Activated CD4-positive, alpha-beta memory T cell treated with anti-CD3 and anti-CD28 coated beads for 36 hours (primary cell): ENCODE data around the gene NDUFV2. TPM values are rescaled to one million over a fixed set of nuclear protein-coding genes. Genes with fewer than 3 reads are reported as not detected.

Source experiments
- CTCF ChIA-PET: fragments of 350-600 bp; sonication (Branson Sonifier 250); formaldehyde crosslinking; loops from one replicate; lab custom pipeline; 2021; ENCODE audit warnings: antibody characterized with exemption, inconsistent platforms; lab: Charles Lee
- POLR2A ChIA-PET: fragments of 350-600 bp; sonication (Branson Sonifier 250); formaldehyde crosslinking; loops from one replicate; lab custom pipeline; 2021; ENCODE audit warnings: antibody characterized with exemption; lab: Charles Lee
- DNase-seq: peaks from one replicate; pipeline ENCODE4 v3.0.0-alpha.2; 2020
- H3K27ac Mint-ChIP-seq: one replicate; pipeline ENCODE4 v1.8.0; 2021; ENCODE audit warnings: mixed read lengths
- H3K27me3 Mint-ChIP-seq: one replicate; pipeline ENCODE4 v1.8.0; 2021; ENCODE audit warnings: mixed read lengths
- H3K36me3 Mint-ChIP-seq: one replicate; pipeline ENCODE4 v1.8.0; 2021; ENCODE audit warnings: mixed read lengths
- H3K4me1 Mint-ChIP-seq: one replicate; pipeline ENCODE4 v1.8.0; 2021; ENCODE audit warnings: low read depth, mixed read lengths
- H3K4me3 Mint-ChIP-seq: one replicate; pipeline ENCODE4 v1.8.0; 2021; ENCODE audit warnings: mild to moderate bottlenecking, mixed read lengths
- H3K9me3 Mint-ChIP-seq: one replicate; pipeline ENCODE4 v1.8.0; 2021; ENCODE audit warnings: mixed read lengths
- intact Hi-C: fragments of 100-400 bp; cut with micrococcal nuclease; formaldehyde crosslinking; loops from one replicate; pipeline ENCODE4 v1.15.1; 2023
- total RNA-seq, 2 experiments: library from RNA; stranded (reverse); gene quantifications; one replicate each; pipeline ENCODE4 v1.2.3, GENCODE V29; 2021

Gene NDUFV2
- total RNA-seq, 2 experiments from 2014 or later = 535 to 552 TPM

DNA sequence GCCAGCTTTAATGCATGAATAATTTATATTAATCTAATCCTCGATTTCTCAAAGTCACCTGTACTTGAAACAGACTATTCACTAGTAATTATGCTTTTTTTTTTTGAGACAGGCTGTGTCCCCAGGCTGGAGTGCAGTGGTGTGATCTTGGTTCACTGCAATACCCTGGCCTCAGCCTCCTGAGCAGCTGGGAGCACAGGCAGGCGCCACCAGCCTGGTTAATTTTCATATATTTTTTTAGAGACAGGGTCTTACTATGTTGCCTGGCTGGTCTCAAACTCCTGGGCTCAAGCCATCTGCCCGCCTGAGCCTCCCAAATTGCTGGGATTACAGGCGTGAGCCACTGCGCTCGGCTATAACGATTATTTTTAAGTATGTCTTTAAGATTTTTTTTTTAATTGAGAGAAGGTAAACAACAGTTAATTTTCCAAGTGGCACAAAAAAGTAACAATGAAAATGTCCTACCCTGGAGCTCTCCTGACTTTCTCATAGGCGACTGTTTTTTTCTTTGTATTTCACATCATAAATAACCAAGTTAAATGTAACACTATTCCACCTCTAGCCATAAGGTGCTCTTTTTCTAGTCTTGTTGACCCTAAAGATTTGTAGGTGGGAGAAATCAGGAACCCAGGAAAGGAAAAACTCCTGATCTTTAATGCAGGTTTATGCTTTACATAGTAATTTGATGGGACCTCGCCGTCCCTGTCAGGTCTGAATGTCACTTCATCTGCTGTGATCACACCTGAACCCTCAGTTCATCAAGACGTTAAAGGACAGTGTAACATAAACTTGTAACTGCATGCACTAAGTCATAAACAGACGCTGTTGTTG lies 32.8 kb downstream of the NDUFV2 start:
- ChIA-PET POLR2A (interaction anchor here (0.6 to 7.2 kb wide), 14 partner anchors 10 to 84 kb away, joined by 3 to 95 read pairs (median 9); partner anchors contain the start of gene NDUFV2), CTCF (interaction anchor here (0.6 to 2.8 kb wide), 4 partner anchors 9 to 576 kb away, joined by 3 to 8 read pairs (median 4); no protein-coding TSS in a partner anchor)
- Mint-ChIP-seq H3K36me3 (peaks cover 63% of the 10 kb centered on the region), H3K9me3 (no peaks in the 10 kb centered on the region), H3K27me3 (no peaks in the 10 kb centered on the region), H3K4me3 (peak overlapping the region; percentile 95), H3K27ac (peak overlapping the region; percentile 98), H3K4me1 (peaks cover 40% of the 10 kb centered on the region)
- intact Hi-C loops = loop anchor here (10.0 kb wide), 1 partner anchor 780 kb away; the partner anchor contains the start of gene VAPA
- no peak for DNase-seq

DNA sequence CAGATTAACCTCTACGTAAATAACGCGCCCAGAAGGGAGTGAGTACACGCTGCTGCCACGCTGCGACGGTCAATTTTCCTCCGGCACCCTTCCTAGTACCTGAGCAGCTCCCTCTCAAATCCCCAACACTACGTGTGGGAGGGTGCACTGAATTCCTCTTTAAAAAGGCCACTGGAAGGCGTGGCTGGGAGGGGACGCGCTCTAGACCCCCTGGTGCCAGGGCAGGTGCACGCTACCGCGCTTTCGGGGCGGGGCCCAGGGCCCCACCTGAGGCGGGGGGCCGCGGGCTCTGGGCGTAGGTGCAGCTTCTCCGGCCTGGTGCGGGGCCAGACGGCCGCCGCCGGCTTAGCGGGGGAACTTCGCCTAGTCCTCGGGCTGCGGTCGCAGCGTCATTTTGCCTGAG lies 33.4 kb downstream of the NDUFV2 start:
- H3K4me3 Mint-ChIP-seq = peak overlapping the region; percentile 95
- no peak for DNase-seq
- POLR2A ChIA-PET = interaction anchor here (0.8 to 7.2 kb wide), 10 partner anchors 10 to 53 kb away, joined by 3 to 95 read pairs (median 12); partner anchors contain the start of gene NDUFV2
- peaks cover 46% of the 10 kb centered on the region for H3K4me1 Mint-ChIP-seq
- no peaks in the 10 kb centered on the region for H3K9me3 Mint-ChIP-seq
- peak overlapping the region; percentile 98 for H3K27ac Mint-ChIP-seq
- intact Hi-C loops = loop anchor here (1.0 to 10.0 kb wide), 9 partner anchors 19 to 779 kb away; partner anchors contain the start of genes MTCL1, NDUFV2, RAB12 and RALBP1
- CTCF ChIA-PET = interaction anchor here (0.6 to 2.8 kb wide), 3 partner anchors 10 to 575 kb away, joined by 3 to 8 read pairs (median 4); no protein-coding TSS in a partner anchor
- H3K27me3 Mint-ChIP-seq = no peaks in the 10 kb centered on the region
- H3K36me3 Mint-ChIP-seq = peaks cover 60% of the 10 kb centered on the region

DNA sequence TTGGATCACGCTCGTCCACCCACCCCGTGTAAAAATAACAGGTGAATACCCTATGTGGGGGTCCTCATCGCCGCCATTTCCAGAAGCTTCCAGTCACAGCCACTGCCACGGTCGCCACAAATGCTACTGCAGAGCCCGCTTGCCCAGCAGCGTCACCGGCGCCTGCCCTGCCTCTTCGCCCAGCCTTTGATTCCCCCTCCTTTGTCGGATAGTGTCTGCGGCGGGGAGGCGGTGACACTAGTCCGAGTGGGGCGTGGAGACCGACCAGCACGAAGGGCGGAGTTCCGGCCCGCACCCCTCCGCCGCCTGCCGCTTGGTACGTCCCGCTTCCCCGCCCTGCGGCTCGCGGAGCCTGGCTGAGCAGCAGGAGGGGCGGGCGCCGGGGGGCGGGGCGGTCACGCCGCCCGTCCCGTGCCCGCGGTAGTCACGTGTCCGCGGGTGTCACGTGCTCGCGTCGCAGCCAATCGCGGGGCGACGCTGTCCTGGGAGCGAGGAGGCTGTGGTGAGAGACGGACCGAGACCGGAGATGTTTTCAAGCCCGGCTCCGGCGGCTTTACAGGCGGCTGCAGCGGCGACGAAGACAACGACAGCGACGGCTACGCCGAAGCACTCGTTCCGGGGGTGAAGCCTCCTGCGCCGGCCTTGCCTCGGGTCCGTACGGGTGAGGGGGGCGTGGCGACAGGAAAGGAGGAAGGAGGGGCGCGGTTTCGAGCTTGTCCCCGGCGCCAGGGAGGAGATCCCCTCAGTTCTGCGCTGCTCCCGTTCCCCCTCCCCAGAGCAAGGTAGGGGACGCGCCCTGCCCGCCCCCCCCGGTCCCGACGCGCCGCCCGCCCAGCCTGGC lies 34.0 kb downstream of the NDUFV2 start, which contains the start of gene ANKRD12:
Gene ANKRD12, plus strand, starts transcription at position 467 of the 841 bp plus-strand sequence. CDS start 45,652 bp downstream, outside the sequence.
- peak within 1 kb of the TSS; percentile 95 for H3K4me3 Mint-ChIP-seq
- CTCF ChIA-PET = interaction anchor here (0.6 to 3.2 kb wide), 6 partner anchors 10 to 575 kb away, joined by 3 to 9 read pairs (median 4); no protein-coding TSS in a partner anchor
- peak within 1 kb of the TSS; percentile 98 for H3K27ac Mint-ChIP-seq
- DNase-seq = peak; percentile 99
- POLR2A ChIA-PET = interaction anchor here (0.8 to 8.0 kb wide), 17 partner anchors 11 to 108 kb away, joined by 3 to 178 read pairs (median 12); partner anchors contain the start of gene NDUFV2
- H3K27me3 Mint-ChIP-seq = no peaks in the 10 kb centered on the region
- intact Hi-C loops = loop anchor here (1.0 to 10.0 kb wide), 9 partner anchors 19 to 778 kb away; partner anchors contain the start of genes MTCL1, NDUFV2, RAB12 and RALBP1
- peaks cover 58% of the 10 kb centered on the region for H3K36me3 Mint-ChIP-seq
- no peaks in the 10 kb centered on the region for H3K9me3 Mint-ChIP-seq
- H3K4me1 Mint-ChIP-seq = peaks cover 53% of the 10 kb centered on the region

DNA sequence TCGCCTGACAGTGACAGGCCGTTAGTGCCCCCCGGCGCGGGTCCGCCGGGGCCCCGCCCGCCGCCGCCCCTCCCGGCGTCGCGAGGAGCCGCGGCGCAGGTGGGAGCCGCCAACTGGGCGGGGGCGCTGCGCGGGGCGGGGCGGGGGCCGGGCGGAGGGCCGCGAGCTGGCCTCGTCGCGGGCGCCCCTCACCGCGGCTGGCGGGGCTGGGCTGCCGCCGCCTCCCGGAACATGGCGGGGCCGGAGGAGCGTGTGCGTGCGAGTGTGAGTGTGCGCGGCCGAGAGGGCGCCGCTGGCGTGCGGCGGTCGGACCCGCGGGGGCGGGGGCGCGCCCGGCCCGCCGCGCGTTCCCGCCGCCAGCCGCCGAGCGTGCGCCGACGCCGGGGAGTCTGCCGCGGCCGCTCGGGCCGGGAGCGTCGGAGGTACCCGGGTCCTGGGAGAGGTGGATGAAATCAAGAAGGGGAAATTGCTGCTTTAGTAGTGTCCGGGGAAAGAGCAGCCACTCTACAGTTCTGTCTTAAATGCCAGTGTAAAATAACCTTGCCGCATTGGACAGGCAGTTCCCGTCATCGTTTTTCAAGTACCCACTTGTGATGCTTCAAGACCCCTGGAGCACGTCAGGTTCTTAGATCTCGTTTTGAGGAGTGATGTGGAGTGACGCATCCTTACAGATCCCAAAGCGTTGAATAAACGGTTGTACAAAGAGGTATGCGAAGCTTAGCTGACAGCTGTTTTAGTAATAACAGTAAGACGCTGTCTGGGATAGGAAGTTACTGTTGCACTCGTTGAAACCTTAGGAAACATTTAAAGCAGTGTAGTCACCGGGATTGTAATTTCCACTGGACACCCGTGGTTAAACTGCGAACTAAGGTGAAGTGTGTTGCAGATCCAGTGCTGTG lies 34.9 kb downstream of the NDUFV2 start:
- Mint-ChIP-seq H3K36me3 (peaks cover 54% of the 10 kb centered on the region), H3K9me3 (no peaks in the 10 kb centered on the region), H3K27me3 (no peaks in the 10 kb centered on the region), H3K27ac (peak overlapping the region; percentile 98), H3K4me3 (peak overlapping the region; percentile 84), H3K4me1 (peaks cover 58% of the 10 kb centered on the region)
- CTCF ChIA-PET = interaction anchor here (0.8 to 3.2 kb wide), 7 partner anchors 9 to 54 kb away, joined by 3 to 9 read pairs (median 4); no protein-coding TSS in a partner anchor
- peak; percentile 77 for DNase-seq
- POLR2A ChIA-PET = interaction anchor here (1.0 to 8.0 kb wide), 12 partner anchors 10 to 107 kb away, joined by 3 to 178 read pairs (median 20); partner anchors contain the start of gene NDUFV2
- intact Hi-C loops = loop anchor here (2.0 to 10.0 kb wide), 4 partner anchors 43 to 777 kb away; partner anchors contain the start of genes MTCL1, RAB12 and VAPA

DNA sequence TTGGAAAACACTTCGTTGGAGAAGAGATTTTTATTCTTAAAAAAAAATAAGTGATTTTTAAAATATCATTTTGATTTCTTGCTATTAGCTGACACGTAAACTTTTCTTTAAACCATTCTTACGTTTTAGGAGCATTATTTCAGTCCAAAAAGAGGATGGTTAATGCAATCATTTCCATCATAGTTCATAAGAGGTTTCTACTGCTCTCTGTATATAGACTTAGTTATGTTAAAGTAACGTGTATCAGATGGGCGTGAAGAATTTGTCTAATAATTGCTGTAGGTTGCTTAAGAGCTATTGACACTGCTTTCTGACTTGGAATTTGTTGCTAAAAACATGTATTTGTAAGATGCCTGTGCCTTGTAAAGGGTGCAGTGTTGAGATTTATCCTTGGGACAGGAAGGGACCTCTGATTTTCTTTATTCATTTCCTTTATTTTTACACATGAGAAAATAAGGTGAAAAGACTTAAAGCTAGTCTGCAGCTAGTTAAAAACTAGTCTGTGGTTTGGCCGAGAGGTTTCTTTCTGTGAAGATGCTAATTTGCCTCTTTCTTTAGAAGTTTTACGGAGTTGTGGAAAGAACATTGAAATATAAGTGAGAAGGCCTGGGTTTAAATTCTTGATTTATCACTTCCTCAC lies 37.0 kb downstream of the NDUFV2 start:
- peaks cover 52% of the 10 kb centered on the region for H3K36me3 Mint-ChIP-seq
- intact Hi-C loops = loop anchor here (2.0 to 10.0 kb wide), 5 partner anchors 17 to 775 kb away; partner anchors contain the start of genes PPP4R1 and VAPA
- H3K4me3 Mint-ChIP-seq = peak overlapping the region; percentile 84
- H3K9me3 Mint-ChIP-seq = peaks cover 6% of the 10 kb centered on the region
- ChIA-PET CTCF (interaction anchor here (0.6 to 4.7 kb wide), 5 partner anchors 36 to 194 kb away, joined by 3 to 24 read pairs (median 5); no protein-coding TSS in a partner anchor), POLR2A (interaction anchor here (0.8 to 8.0 kb wide), 13 partner anchors 14 to 195 kb away, joined by 3 to 178 read pairs (median 7); partner anchors contain the start of genes NDUFV2 and TWSG1)
- DNase-seq = no peak
- peak overlapping the region; percentile 95 for H3K27ac Mint-ChIP-seq
- H3K4me1 Mint-ChIP-seq = peaks cover 58% of the 10 kb centered on the region
- H3K27me3 Mint-ChIP-seq = no peaks in the 10 kb centered on the region

DNA sequence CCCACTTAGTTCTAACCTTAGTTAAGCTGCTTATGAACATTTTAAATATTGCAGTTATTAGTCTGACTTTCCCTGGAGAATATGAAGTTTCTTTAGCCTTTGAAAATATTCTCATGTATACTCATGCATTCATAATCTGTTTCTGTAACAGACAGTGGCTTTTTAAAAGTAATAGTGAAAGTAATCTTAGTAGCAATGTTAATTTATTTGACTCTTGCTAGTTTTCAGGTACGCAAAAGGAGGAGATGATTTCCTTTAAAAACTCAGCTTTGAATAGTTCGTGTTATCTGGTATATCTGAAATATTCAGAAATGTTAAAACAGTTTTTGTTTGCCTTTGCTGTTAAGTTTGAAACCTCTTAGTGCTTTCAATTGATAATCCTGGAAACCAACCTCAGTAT lies 37.9 kb downstream of the NDUFV2 start:
- peak overlapping the region; percentile 84 for H3K4me3 Mint-ChIP-seq

DNA sequence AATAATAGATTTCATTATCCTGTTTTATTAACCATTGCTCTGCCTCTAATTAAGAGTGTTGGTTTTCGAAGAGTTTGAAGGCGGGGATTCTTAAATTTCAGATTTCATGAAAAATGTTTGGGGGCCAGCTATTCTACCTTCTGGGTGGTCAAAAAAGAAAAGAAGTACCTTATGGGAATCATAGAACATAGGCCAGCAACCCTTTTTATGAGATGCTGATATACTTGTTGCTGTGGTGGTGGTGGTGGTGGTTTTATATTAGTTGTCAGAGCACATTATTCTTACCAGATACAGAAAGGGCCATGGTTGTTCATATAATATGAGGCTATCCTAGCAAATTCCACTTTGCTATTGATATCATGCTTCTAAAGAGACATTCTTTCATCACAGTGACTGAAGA lies 38.5 kb downstream of the NDUFV2 start:
- ChIA-PET CTCF (interaction anchor here (0.8 to 4.7 kb wide), 5 partner anchors 22 to 376 kb away, joined by 3 to 24 read pairs (median 4); no protein-coding TSS in a partner anchor), POLR2A (interaction anchor here (1.3 to 8.0 kb wide), 7 partner anchors 23 to 194 kb away, joined by 3 to 178 read pairs (median 84); partner anchors contain the start of genes NDUFV2 and TWSG1)
- DNase-seq = no peak
- Mint-ChIP-seq H3K36me3 (peaks cover 44% of the 10 kb centered on the region), H3K27ac (peak overlapping the region; percentile 95), H3K9me3 (peaks cover 6% of the 10 kb centered on the region), H3K4me3 (peak overlapping the region; percentile 84), H3K4me1 (peaks cover 63% of the 10 kb centered on the region), H3K27me3 (no peaks in the 10 kb centered on the region)
- intact Hi-C loops = loop anchor here (2.0 to 10.0 kb wide), 4 partner anchors 16 to 474 kb away; partner anchors contain the start of gene PPP4R1

More for the DNA sequence above, 37.9 kb downstream of the NDUFV2 start:
- Mint-ChIP-seq H3K4me1 (peaks cover 62% of the 10 kb centered on the region), H3K27ac (peak overlapping the region; percentile 95), H3K36me3 (peaks cover 49% of the 10 kb centered on the region), H3K27me3 (no peaks in the 10 kb centered on the region), H3K9me3 (peaks cover 6% of the 10 kb centered on the region)
- DNase-seq = no peak
- CTCF ChIA-PET = interaction anchor here (0.6 to 4.7 kb wide), 5 partner anchors 22 to 193 kb away, joined by 3 to 24 read pairs (median 3); no protein-coding TSS in a partner anchor
- POLR2A ChIA-PET = interaction anchor here (1.0 to 8.0 kb wide), 10 partner anchors 16 to 194 kb away, joined by 3 to 178 read pairs (median 36); partner anchors contain the start of genes NDUFV2 and TWSG1
- intact Hi-C loops = loop anchor here (2.0 to 10.0 kb wide), 4 partner anchors 16 to 474 kb away; partner anchors contain the start of gene PPP4R1

DNA sequence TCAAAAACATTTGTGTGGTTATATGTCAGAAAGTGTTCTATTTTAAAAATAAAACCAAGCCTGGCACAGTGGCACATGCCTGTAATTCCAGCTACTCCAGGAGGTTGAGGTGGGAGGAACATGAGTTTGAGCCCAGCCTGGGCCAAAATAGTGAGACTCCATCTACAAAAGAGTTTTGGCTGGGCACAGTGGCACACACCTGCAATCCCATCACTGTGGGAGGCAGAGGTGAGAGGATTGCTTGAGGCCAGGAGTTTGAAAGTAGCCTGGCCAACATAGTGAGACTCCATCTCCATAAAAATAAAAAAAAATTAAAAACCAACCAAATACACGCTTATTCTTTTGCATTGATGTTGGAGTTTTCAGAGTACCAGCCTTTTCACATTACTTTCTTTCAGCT lies 43.7 kb downstream of the NDUFV2 start:
- H3K4me3 Mint-ChIP-seq = no peak overlapping the region
- H3K4me1 Mint-ChIP-seq = peaks cover 74% of the 10 kb centered on the region
- H3K27me3 Mint-ChIP-seq = no peaks in the 10 kb centered on the region
- intact Hi-C loops = loop anchor here (5.0 to 10.0 kb wide), 2 partner anchors 371 to 469 kb away; partner anchors contain the start of gene PPP4R1
- peaks cover 14% of the 10 kb centered on the region for H3K36me3 Mint-ChIP-seq
- H3K27ac Mint-ChIP-seq = peak overlapping the region; percentile 78
- no peak for DNase-seq
- H3K9me3 Mint-ChIP-seq = peaks cover 6% of the 10 kb centered on the region
- ChIA-PET POLR2A (interaction anchor here (0.6 to 2.4 kb wide), 4 partner anchors 9 to 63 kb away, joined by 3 to 12 read pairs (median 5); partner anchors contain the start of gene ANKRD12), CTCF (interaction anchor here (1.2 to 2.5 kb wide), 2 partner anchors 73 to 158 kb away, joined by 4 to 31 read pairs; no protein-coding TSS in a partner anchor)
